Smooth muscle cell (in vitro differentiated cells): ENCODE measurements around the gene HEATR3. TPM values are rescaled to one million over a fixed set of nuclear protein-coding genes. Genes with fewer than 3 reads are reported as not detected.

Experiments used
- DNase-seq: peaks from one replicate; lab custom pipeline; 2025; ENCODE audit not compliant: unreplicated experiment; lab: John Stamatoyannopoulos, UW
- H2AFZ ChIP-seq: fragments of 200-600 bp; sonication (generic); 2 replicates; pipeline ENCODE4 v1.6.0; 2016; ENCODE audit warnings: antibody characterized with exemption, low read depth, mild to moderate bottlenecking
- H3F3A ChIP-seq: fragments of 200-600 bp; sonication (generic); 2 replicates; pipeline ENCODE4 v1.6.0; 2017; ENCODE audit warnings: antibody characterized with exemption, low read depth
- H3K27ac ChIP-seq: fragments of 200-600 bp; sonication (generic); 2 replicates; pipeline ENCODE4 v1.5.1; 2016; ENCODE audit warnings: low read depth, mild to moderate bottlenecking
- H3K27me3 ChIP-seq: fragments of 200-600 bp; sonication (generic); 2 replicates; pipeline ENCODE4 v1.6.1; 2016; ENCODE audit warnings: low read depth, mild to moderate bottlenecking
- H3K36me3 ChIP-seq: fragments of 200-600 bp; sonication (generic); 2 replicates; pipeline ENCODE4 v1.5.1; 2016; ENCODE audit warnings: low read depth
- H3K4me1 ChIP-seq: fragments of 200-600 bp; sonication (generic); 2 replicates; pipeline ENCODE4 v1.5.1; 2016; ENCODE audit warnings: low read depth
- H3K4me2 ChIP-seq: fragments of 200-600 bp; sonication (generic); 2 replicates; pipeline ENCODE4 v1.6.0; 2016; ENCODE audit warnings: mild to moderate bottlenecking
- H3K4me3 ChIP-seq: fragments of 200-600 bp; sonication (generic); 2 replicates; pipeline ENCODE4 v1.5.1; 2016; ENCODE audit warnings: mild to moderate bottlenecking
- H3K79me2 ChIP-seq: fragments of 200-600 bp; sonication (generic); 2 replicates; pipeline ENCODE4 v1.6.0; 2016; ENCODE audit warnings: low read depth, mild to moderate bottlenecking
- H3K9ac ChIP-seq: fragments of 200-600 bp; sonication (generic); 2 replicates; pipeline ENCODE4 v1.6.0; 2016; ENCODE audit warnings: low read depth
- H3K9me3 ChIP-seq: fragments of 200-600 bp; sonication (generic); replicated peaks from 2 replicates; pipeline ENCODE4 v1.5.1; 2016; ENCODE audit warnings: low read depth
- H4K20me1 ChIP-seq: fragments of 200-600 bp; sonication (generic); 2 replicates; pipeline ENCODE4 v1.6.0; 2016; ENCODE audit warnings: low read depth
- CTCF ChIP-seq: fragments of 200-600 bp; sonication (generic); IDR thresholded peaks from 2 replicates; pipeline ENCODE4 v1.5.1; 2017; ENCODE audit warnings: borderline replicate concordance, mild to moderate bottlenecking, antibody characterized with exemption; ENCODE audit not compliant: insufficient read depth, poor library complexity, severe bottlenecking
- WGBS: methylation state at CpG from one replicate; pipeline ENCODE4 v1.1.7; 2016; ENCODE audit warnings: low lambda C conversion rate; 5-methylcytosine and 5-hydroxymethylcytosine counted together
- polyA plus RNA-seq: library from polyadenylated mRNA; unstranded; fragments of >200 nt; fragmentation: Nextera tagmentation; extraction: Ambion mirVana; gene quantifications from 2 replicates; pipeline ENCODE4 v1.2.1, GENCODE V29; 2016
- total RNA-seq: library from RNA; depleted of rRNA; stranded (reverse); fragments of >200 nt; gene quantifications from 2 replicates; pipeline ENCODE4 v1.2.3, GENCODE V29; 2014

HEATR3 gene
- total and polyA plus RNA-seq, 2 experiments from 2014 or later = 3.6 to 9.1 TPM

DNA sequence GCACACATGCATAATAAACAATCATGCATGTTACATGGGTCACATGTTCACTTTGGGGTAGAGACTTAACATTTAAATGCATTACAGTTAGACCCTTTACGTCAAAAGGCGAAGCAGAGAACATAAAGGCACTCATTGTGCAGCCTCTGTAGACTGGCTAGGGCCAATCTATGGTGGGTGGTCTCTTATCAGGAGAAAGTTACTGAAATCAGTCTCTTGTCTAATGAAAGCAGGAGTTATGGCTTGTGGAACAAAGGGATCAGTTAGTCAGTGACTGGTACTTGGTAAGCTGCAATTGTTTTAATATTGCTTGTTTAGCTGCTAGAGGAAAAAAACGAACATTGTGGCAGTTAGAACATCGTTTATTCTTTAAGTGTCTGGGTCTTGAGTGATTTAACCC, 42.1 kb upstream of the HEATR3 start:
- peaks cover 31% of the 10 kb centered on the region for H3K79me2 ChIP-seq
- H3F3A ChIP-seq = no peaks in the 10 kb centered on the region
- no peaks in the 10 kb centered on the region for H3K36me3 ChIP-seq
- WGBS = 43% methylated on average over 4 of the region's 4 CpGs
- H3K27me3 ChIP-seq = no peaks in the 10 kb centered on the region
- no peak for DNase-seq
- peaks cover 16% of the 10 kb centered on the region for H4K20me1 ChIP-seq
- no peak for TF ChIP-seq CTCF
- H3K27ac ChIP-seq = no peak overlapping the region
- H3K9me3 ChIP-seq = no peaks in the 10 kb centered on the region
- H3K9ac ChIP-seq = no peak overlapping the region
- H2AFZ ChIP-seq = peak overlapping the region; percentile 50
- no peak overlapping the region for H3K4me3 ChIP-seq
- no peak overlapping the region for H3K4me2 ChIP-seq
- peaks cover 12% of the 10 kb centered on the region for H3K4me1 ChIP-seq

DNA sequence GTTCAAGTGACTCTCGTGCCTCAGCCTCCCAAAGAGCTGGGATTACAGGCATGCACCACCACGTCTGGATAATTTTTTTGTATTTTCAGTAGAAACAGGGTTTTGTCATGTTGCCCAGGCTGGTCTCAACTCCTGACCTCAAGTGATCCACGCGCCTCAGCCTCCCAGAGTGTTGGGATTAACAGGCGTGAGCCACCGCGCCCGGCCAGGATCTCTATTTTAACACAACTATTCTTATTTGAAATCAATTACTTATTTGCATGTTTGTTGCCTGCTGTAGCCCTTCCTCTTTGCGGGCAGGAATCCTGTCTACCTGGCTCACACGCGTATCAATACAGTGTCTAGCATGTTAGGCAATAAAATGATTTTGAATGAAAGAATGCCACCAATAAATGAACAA, 41.6 kb upstream of the HEATR3 start:
- Histone ChIP-seq H3F3A (no peaks in the 10 kb centered on the region), H3K4me1 (peaks cover 12% of the 10 kb centered on the region), H3K4me3 (no peak overlapping the region), H3K27ac (no peak overlapping the region), H3K36me3 (no peaks in the 10 kb centered on the region), H3K4me2 (no peak overlapping the region), H3K9ac (no peak overlapping the region), H2AFZ (peak overlapping the region; percentile 97), H4K20me1 (peaks cover 20% of the 10 kb centered on the region), H3K9me3 (no peaks in the 10 kb centered on the region), H3K79me2 (peaks cover 37% of the 10 kb centered on the region), H3K27me3 (no peaks in the 10 kb centered on the region)
- 90% methylated on average over 11 of the region's 11 CpGs for WGBS
- DNase-seq = no peak
- TF ChIP-seq CTCF = no peak

DNA sequence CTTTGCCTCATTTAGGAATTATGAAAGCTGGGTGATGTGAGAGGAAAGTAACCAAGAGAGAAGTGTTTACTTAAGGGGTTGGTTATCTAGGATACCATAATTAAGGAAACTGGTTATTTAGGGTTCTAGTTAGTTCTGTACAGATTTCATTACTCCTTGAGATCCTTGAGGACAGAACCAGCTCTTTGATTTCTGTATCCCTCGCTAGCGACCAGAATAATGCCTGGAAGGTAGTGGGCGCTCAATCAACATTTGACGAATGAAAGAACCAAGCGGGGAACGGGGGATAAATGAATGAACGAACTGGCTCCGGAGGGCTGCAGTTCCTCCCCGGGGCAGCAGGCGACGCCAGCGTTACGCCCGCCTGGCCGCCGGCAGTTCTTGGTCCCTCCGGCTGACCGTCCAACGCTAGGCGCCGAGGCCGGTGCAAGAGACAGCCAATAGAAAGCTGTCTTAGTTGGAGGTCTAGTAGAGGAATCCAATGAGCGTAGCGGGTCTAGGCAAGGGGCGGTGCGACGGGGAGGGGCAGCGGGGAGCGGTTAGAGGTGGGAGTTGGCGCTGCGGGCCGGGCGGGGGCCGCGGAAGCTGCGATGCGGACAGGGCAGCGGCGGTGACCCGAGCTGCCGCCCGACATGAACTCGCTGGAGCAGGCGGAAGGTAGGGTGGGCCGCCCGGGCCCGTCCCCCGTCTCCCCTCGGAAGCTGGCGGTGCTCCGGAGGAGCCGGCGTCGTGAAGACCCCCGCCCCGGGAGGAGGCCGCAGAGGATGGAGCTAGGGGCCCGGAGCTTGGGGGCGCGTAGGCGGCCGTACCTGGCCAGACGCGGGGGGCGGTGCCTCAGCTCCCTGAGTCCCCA, 40.9 kb upstream of the HEATR3 start, which contains the start of gene CNEP1R1:
Gene CNEP1R1, plus strand, starts transcription at position 542 of the 853 bp plus-strand sequence. Its CDS starts 91 bp downstream, at position 633.
- H3K9ac ChIP-seq = peak within 1 kb of the TSS; percentile 63
- WGBS = 1% methylated on average over 56 of the region's 65 CpGs
- H3K27ac ChIP-seq = no peak within 1 kb of the TSS
- H3K4me3 ChIP-seq = peak within 1 kb of the TSS; percentile 99
- DNase-seq = peak; percentile 74
- TF ChIP-seq CTCF = peak; percentile 99
- no peaks in the 10 kb centered on the region for H3F3A ChIP-seq
- H3K9me3 ChIP-seq = no peaks in the 10 kb centered on the region
- H3K36me3 ChIP-seq = peaks cover 1% of the 10 kb centered on the region
- H3K27me3 ChIP-seq = no peaks in the 10 kb centered on the region
- peak within 1 kb of the TSS; percentile 97 for H3K4me2 ChIP-seq
- peak within 1 kb of the TSS; percentile 97 for H2AFZ ChIP-seq
- peaks cover 12% of the 10 kb centered on the region for H3K4me1 ChIP-seq
- H4K20me1 ChIP-seq = peaks cover 23% of the 10 kb centered on the region
- peaks cover 44% of the 10 kb centered on the region for H3K79me2 ChIP-seq
